GM18951 (cell line): ENCODE results near the gene UBA3.

Experiments used
- POLR2A ChIP-seq: IDR thresholded peaks from 4 replicates; pipeline ENCODE4 v1.6.1; 2011; ENCODE audit warnings: mild to moderate bottlenecking; ENCODE audit not compliant: insufficient read length, insufficient read depth; ENCODE audit errors: extremely low read depth
- in situ Hi-C: fragments of 300-500 bp; cut with MboI; formaldehyde crosslinking; loops from one replicate; pipeline ENCODE4 v1.12.0; 2022; ENCODE audit warnings: low sequenced_read_pairs, mixed read lengths, inconsistent platforms; ENCODE audit not compliant: unreplicated experiment

Gene UBA3

GRCh38 chr3:69092030-69092516 is 11.9 kb upstream of the UBA3 start:
- in situ Hi-C loops = no loop called here

GRCh38 chr3:69091389-69092029 is 11.3 kb upstream of the UBA3 start:
- TF ChIP-seq POLR2A = no peak
- in situ Hi-C loops = no loop called here

More at GRCh38 chr3:69092030-69092516, 11.9 kb upstream of the UBA3 start:
- TF ChIP-seq POLR2A = no peak

- TF ChIP-seq POLR2A = no peak
- in situ Hi-C loops = no loop called here
These were observed 9.9 kb upstream of the UBA3 start for GRCh38 chr3:69090021-69090420.

- in situ Hi-C loops = no loop called here
- TF ChIP-seq POLR2A = no peak
These were observed 7.9 kb upstream of the UBA3 start for GRCh38 chr3:69088063-69088462.

- TF ChIP-seq POLR2A = no peak
- in situ Hi-C loops = no loop called here
These were observed 7.0 kb upstream of the UBA3 start for GRCh38 chr3:69087030-69087791.

GRCh38 chr3:69085833-69086722 is 5.9 kb upstream of the UBA3 start:
- TF ChIP-seq POLR2A = no peak
- in situ Hi-C loops = no loop called here

- in situ Hi-C loops = no loop called here
- TF ChIP-seq POLR2A = no peak
These were observed 5.1 kb upstream of the UBA3 start for GRCh38 chr3:69085168-69085832.

- TF ChIP-seq POLR2A = peak; percentile 59
- in situ Hi-C loops = no loop called here
These were observed 4.4 kb upstream of the UBA3 start, which contains the start of gene ARL6IP5 for GRCh38 chr3:69084326-69085167. Gene ARL6IP5 (plus strand): TSS chr3:69084937. CDS start chr3:69085048, 111 bp downstream.

- in situ Hi-C loops = no loop called here
These were observed 2.6 kb upstream of the UBA3 start for GRCh38 chr3:69082805-69083204.

GRCh38 chr3:69082361-69082760 is 2.2 kb upstream of the UBA3 start:
- TF ChIP-seq POLR2A = no peak
- in situ Hi-C loops = no loop called here

More at GRCh38 chr3:69082805-69083204, 2.6 kb upstream of the UBA3 start:
- peak; percentile 39 for TF ChIP-seq POLR2A

- TF ChIP-seq POLR2A = no peak
- in situ Hi-C loops = no loop called here
These were observed 1.6 kb upstream of the UBA3 start for GRCh38 chr3:69081583-69082262.
